Measurements from ENCODE around the gene TERT. TPM values are rescaled to one million over a fixed set of nuclear protein-coding genes. Genes with fewer than 3 reads are reported as not detected.

TERT gene
- total and polyA plus RNA-seq, 10 of the 15 experiments (the other 5 are each of a cell fraction or from before 2014, with no cell fraction given): 0.08 to 21.5 (median 5.0) TPM

GRCh38 chr5:1280177-1281037, 14.5 kb downstream of the TERT start:
- BruUV-seq (replicated peaks): no TSS peak
- Histone ChIP-seq H3K27me3 (replicated peaks in 1 of 2; ENCODE audit: control insufficient read depth in 2 of 2, insufficient read depth in 2 of 2, low read length in 1 of 2) (no peaks in the 10 kb centered on the region), H3K4me3 (no peak overlapping the region), H3K4me2 (ENCODE audit: control insufficient read depth, insufficient read depth) (no peak overlapping the region), H3K9ac (ENCODE audit: control insufficient read depth, insufficient read depth, low read length) (no peak overlapping the region), H3K9me3 (replicated peaks; ENCODE audit: control insufficient read depth, insufficient read depth, low read length) (no peaks in the 10 kb centered on the region; the same call in 2 of the 3 replicates), H3K27ac (ENCODE audit: control insufficient read depth, insufficient read depth) (no peak overlapping the region), H3K4me1 (ENCODE audit: control insufficient read depth, insufficient read depth, low read length) (no peaks in the 10 kb centered on the region), H4K20me1 (ENCODE audit: control insufficient read depth, insufficient read depth) (no peaks in the 10 kb centered on the region), H3K79me2 (ENCODE audit: control insufficient read depth, insufficient read depth, low read length) (no peaks in the 10 kb centered on the region), H2AFZ (ENCODE audit: control insufficient read depth, low read depth, low read length) (no peak overlapping the region), H3K36me3 (ENCODE audit: control insufficient read depth in 2 of 2, insufficient read depth in 2 of 2, low read length in 1 of 2) (peaks cover 0 to 8% of the 10 kb centered on the region in 2 experiments; a peak in 2 of 4 replicates)
- WGBS (ENCODE audit: insufficient coverage, insufficient replicate concordance, low lambda C conversion rate, missing lambda C conversion rate): 70% methylated on average over 32 of the region's 32 CpGs
- TF ChIP-seq MEF2A (IDR thresholded peaks at IDR 0.05; ENCODE audit: insufficient read depth, low read depth, low read length) (no peak), SIX5 (IDR thresholded peaks at IDR 0.05; ENCODE audit: low read depth, low read length, severe bottlenecking) (no peak), BMI1 (IDR thresholded peaks at IDR 0.05; ENCODE audit: borderline replicate concordance) (no peak), JUND (IDR thresholded peaks at IDR 0.05; ENCODE audit: low read depth, low read length) (no peak), TAF1 (IDR thresholded peaks at IDR 0.05; ENCODE audit: borderline replicate concordance, low read depth, low read length) (no peak)
- intact Hi-C loops (cut with micrococcal nuclease; ENCODE audit: unreplicated experiment) (no loop called here), in situ Hi-C loops (cut with MboI) (no loop called here)
- ChIA-PET CTCF (no interaction called here), RAD21 (ENCODE audit: unreplicated experiment) (no interaction called here), POLR2A (no interaction called here), SMC1A (ENCODE audit: uncharacterized antibody, unreplicated experiment) (no interaction called here)
- ATAC-seq (no peak), FAIRE-seq (no peak), DNase-seq (ENCODE audit: low read depth, low spot score) (no peak)

GRCh38 chr5:1279443-1280151, 15.3 kb downstream of the TERT start:
- FAIRE-seq (no peak), ATAC-seq (no peak), DNase-seq (ENCODE audit: low read depth, low spot score) (no peak)
- Histone ChIP-seq H3K27me3 (replicated peaks in 1 of 2; ENCODE audit: control insufficient read depth in 2 of 2, insufficient read depth in 2 of 2, low read length in 1 of 2) (no peaks in the 10 kb centered on the region), H3K79me2 (ENCODE audit: control insufficient read depth, insufficient read depth, low read length) (no peaks in the 10 kb centered on the region), H4K20me1 (ENCODE audit: control insufficient read depth, insufficient read depth) (no peaks in the 10 kb centered on the region), H3K9ac (ENCODE audit: control insufficient read depth, insufficient read depth, low read length) (no peak overlapping the region), H3K36me3 (ENCODE audit: control insufficient read depth in 2 of 2, insufficient read depth in 2 of 2, low read length in 1 of 2) (peaks cover 0 to 9% of the 10 kb centered on the region in 2 experiments; a peak in 2 of 4 replicates), H3K27ac (ENCODE audit: control insufficient read depth, insufficient read depth) (no peak overlapping the region), H3K4me3 (no peak overlapping the region), H3K4me1 (ENCODE audit: control insufficient read depth, insufficient read depth, low read length) (no peaks in the 10 kb centered on the region), H2AFZ (ENCODE audit: control insufficient read depth, low read depth, low read length) (no peak overlapping the region), H3K9me3 (replicated peaks; ENCODE audit: control insufficient read depth, insufficient read depth, low read length) (no peaks in the 10 kb centered on the region; the same call in 2 of the 3 replicates), H3K4me2 (ENCODE audit: control insufficient read depth, insufficient read depth) (no peak overlapping the region)
- in situ Hi-C loops (cut with MboI): no loop called here
- BruUV-seq (replicated peaks): no TSS peak
- SMC1A ChIA-PET (ENCODE audit: uncharacterized antibody, unreplicated experiment): no interaction called here
- RAD21 ChIA-PET (ENCODE audit: unreplicated experiment): no interaction called here
- 72% methylated on average over 31 of the region's 34 CpGs for WGBS (ENCODE audit: insufficient coverage, insufficient replicate concordance, low lambda C conversion rate, missing lambda C conversion rate)
- CTCF ChIA-PET: no interaction called here
- intact Hi-C loops (cut with micrococcal nuclease; ENCODE audit: unreplicated experiment): no loop called here
- POLR2A ChIA-PET: no interaction called here
- TF ChIP-seq BCLAF1 (IDR thresholded peaks at IDR 0.05) (no peak), REST (IDR thresholded peaks at IDR 0.05; ENCODE audit: low read depth, low read length) (no peak), ZSCAN29 (IDR thresholded peaks at IDR 0.05) (no peak)
